ENCODE measurements around the gene PHACTR3.

DNA sequence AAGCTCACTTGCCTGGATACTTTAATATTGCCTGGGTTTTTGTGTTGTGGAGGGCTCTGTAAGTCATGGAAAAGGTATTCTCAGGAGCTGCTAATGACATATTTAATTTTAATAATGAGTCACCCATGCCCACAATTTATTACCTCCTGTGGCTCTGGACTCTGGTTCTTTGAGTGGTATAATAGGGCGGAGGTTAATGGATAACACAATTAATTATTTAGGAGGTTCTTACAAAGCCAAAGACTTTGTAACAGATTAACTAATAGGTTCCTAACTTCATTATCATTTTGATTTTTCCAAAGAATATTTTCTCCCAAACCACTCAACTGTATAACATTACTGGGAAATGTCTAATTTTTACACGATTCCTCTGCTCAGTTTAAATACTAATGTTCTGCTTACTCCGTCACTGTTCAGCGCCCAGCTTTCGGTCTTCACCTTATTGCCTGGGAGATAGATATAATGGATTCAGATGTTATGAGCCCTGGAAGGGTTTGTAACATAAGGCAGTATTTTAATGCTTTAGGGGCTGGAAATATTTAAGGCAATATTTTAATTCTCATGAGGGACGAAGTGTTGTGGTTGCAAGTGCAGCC is 29.4 kb downstream of the PHACTR3 start:
- TF ChIP-seq CTCF (conservative IDR thresholded peaks at IDR 0.05; ENCODE audit: low read depth, low read length) (no peak), EZH2 (IDR thresholded peaks at IDR 0.05; ENCODE audit: low read length, unreplicated experiment) (no peak)
